ENCODE results near the gene MAGI2. TPM values are rescaled to one million over a fixed set of nuclear protein-coding genes. Genes with fewer than 3 reads are reported as not detected.

Gene MAGI2
- total and polyA plus RNA-seq, 2 experiments from 2014 or later = 10.4 to 26.4 TPM

DNA sequence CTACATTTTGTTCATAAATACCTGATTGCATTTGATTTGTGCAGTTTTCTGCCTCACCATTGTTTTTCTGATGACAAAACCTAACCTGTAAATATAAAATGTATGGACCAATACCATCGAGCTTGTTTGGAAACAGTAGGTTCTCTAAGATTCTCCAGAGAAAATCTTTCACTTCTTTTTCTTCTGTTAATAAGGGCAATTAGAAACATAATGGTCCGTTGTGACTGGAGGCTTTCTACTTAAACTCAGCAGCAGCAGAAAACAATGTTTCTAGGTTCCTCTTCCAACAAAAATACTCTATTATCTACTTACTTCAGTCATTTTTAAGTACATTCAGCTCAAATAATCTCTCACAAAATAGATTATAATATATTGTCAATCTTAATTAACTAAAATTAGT, 1053.4 kb downstream of the MAGI2 start:
- peaks cover 8% of the 10 kb centered on the region; the same call in 1 of the 3 replicates for H3K9me3 Mint-ChIP-seq
- TF ChIP-seq JUNB (IDR thresholded peaks at IDR 0.05; ENCODE audit: unreplicated experiment) (no peak), POLR2AphosphoS5 (IDR thresholded peaks at IDR 0.05; ENCODE audit: low read depth) (no peak), ZNF331 (CRISPR knock-in tag; IDR thresholded peaks at IDR 0.05; ENCODE audit: low read depth) (no peak), STAT1 (IDR thresholded peaks at IDR 0.05; ENCODE audit: unreplicated experiment) (no peak), EZH2phosphoT487 (IDR thresholded peaks at IDR 0.05; ENCODE audit: unreplicated experiment) (no peak), NANOG (IDR thresholded peaks at IDR 0.05; ENCODE audit: borderline replicate concordance) (peak; percentile 60; the same call in 1 of the 2 replicates), CREB1 (CRISPR knock-in tag; IDR thresholded peaks at IDR 0.05; ENCODE audit: low read depth) (no peak), ZNF114 (CRISPR knock-in tag; IDR thresholded peaks at IDR 0.05) (no peak)
- TF ChIP-seq, protein P1, sequence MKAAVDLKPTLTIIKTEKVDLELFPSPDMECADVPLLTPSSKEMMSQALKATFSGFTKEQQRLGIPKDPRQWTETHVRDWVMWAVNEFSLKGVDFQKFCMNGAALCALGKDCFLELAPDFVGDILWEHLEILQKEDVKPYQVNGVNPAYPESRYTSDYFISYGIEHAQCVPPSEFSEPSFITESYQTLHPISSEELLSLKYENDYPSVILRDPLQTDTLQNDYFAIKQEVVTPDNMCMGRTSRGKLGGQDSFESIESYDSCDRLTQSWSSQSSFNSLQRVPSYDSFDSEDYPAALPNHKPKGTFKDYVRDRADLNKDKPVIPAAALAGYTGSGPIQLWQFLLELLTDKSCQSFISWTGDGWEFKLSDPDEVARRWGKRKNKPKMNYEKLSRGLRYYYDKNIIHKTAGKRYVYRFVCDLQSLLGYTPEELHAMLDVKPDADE (IDR thresholded peaks at IDR 0.05) = no peak
- DNase-seq (ENCODE audit: low spot score) (peak; percentile 71), ATAC-seq (peak; percentile 75)
- H3K36me3 ChIP-seq (ENCODE audit: insufficient read depth) = no peaks in the 10 kb centered on the region
- H3K27me3 Mint-ChIP-seq (ENCODE audit: insufficient read depth, low read depth, poor library complexity) = peaks cover under 1% of the 10 kb centered on the region
- H3K4me3 Mint-ChIP-seq = peak overlapping the region; percentile 35; the same call in 1 of the 3 replicates
- peaks cover 53% of the 10 kb centered on the region for H3K4me1 ChIP-seq (ENCODE audit: insufficient read depth)
- H3K4me1 Mint-ChIP-seq = peaks cover 58% of the 10 kb centered on the region
- H3K27ac Mint-ChIP-seq = peak overlapping the region; percentile 91
- H3K27ac ChIP-seq (ENCODE audit: low read depth) = peak overlapping the region; percentile 86
- peaks cover 11% of the 10 kb centered on the region; the same call in 2 of the 3 replicates for H3K36me3 Mint-ChIP-seq (ENCODE audit: low read depth)
- H2AFZ ChIP-seq = no peak overlapping the region
- H3K4me3 ChIP-seq = peak overlapping the region; percentile 10; the same call in 1 of the 2 replicates
- no peaks in the 10 kb centered on the region for H3F3A ChIP-seq (replicated peaks; ENCODE audit: low read depth)
- H3K79me2 ChIP-seq (replicated peaks; ENCODE audit: insufficient read depth) = no peaks in the 10 kb centered on the region
- H3K4me2 ChIP-seq = peak overlapping the region; percentile 56
- 0 out of 2 replicates have a peak, but pooled peaks cover 9% of the 10 kb centered on the region for H3K27me3 ChIP-seq (ENCODE audit: insufficient read depth)
- H3K9me2 ChIP-seq (ENCODE audit: insufficient read depth) = no peaks in the 10 kb centered on the region
- H4K20me1 ChIP-seq (replicated peaks; ENCODE audit: insufficient read depth) = no peaks in the 10 kb centered on the region

DNA sequence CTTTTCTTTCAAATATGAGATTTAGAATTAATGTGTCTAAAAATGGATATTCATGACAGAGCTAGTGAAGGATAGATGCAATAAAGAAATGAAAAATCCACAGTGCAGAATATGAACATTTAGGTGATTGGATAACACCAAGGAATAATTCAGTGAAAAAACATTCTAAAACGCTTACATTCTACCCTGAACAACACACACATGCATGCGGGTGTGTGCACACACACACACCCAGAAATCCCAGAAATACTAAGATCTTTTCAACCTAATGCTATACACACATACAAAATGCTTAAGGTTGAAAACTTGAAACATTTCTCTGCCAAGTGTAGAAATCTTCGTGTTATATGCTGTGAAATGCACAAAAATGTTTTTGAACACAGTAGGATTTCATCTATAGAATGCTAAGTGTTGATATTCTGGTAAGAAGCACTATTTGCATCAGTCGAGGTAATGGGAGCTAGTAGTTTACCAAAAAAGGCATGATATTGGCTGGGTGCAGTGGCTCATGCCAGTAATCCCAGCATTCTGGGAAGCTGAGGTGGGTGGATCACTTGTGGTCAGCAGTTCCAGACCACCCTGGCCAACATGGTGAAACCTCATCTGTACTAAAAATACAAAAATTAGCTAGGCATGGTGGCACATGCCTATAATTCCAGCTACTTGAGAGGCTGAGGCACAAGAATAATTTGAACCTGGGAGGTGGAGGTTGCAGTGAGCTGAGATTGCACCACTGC, 1054.3 kb downstream of the MAGI2 start:
- Histone ChIP-seq H3K27me3 (ENCODE audit: insufficient read depth) (0 out of 2 replicates have a peak, but pooled peaks cover 9% of the 10 kb centered on the region), H3F3A (replicated peaks; ENCODE audit: low read depth) (no peaks in the 10 kb centered on the region), H3K9me2 (ENCODE audit: insufficient read depth) (no peaks in the 10 kb centered on the region), H3K4me3 (no peak overlapping the region), H3K79me2 (replicated peaks; ENCODE audit: insufficient read depth) (no peaks in the 10 kb centered on the region), H3K36me3 (ENCODE audit: insufficient read depth) (no peaks in the 10 kb centered on the region), H2AFZ (no peak overlapping the region), H3K27ac (ENCODE audit: low read depth) (peak overlapping the region; percentile 86; the same call in 1 of the 2 replicates), H3K4me1 (ENCODE audit: insufficient read depth) (peaks cover 59% of the 10 kb centered on the region), H3K4me2 (peak overlapping the region; percentile 56), H4K20me1 (replicated peaks; ENCODE audit: insufficient read depth) (no peaks in the 10 kb centered on the region)
- Mint-ChIP-seq H3K27me3 (ENCODE audit: insufficient read depth, low read depth, poor library complexity) (peaks cover 2% of the 10 kb centered on the region), H3K4me1 (peaks cover 67% of the 10 kb centered on the region), H3K36me3 (ENCODE audit: low read depth) (peaks cover 7% of the 10 kb centered on the region; the same call in 2 of the 3 replicates), H3K4me3 (no peak overlapping the region), H3K9me3 (peaks cover 5% of the 10 kb centered on the region; the same call in 1 of the 3 replicates), H3K27ac (peak overlapping the region; percentile 91)
- TF ChIP-seq ZNF331 (CRISPR knock-in tag; IDR thresholded peaks at IDR 0.05; ENCODE audit: low read depth) (no peak), EZH2 (IDR thresholded peaks at IDR 0.05; ENCODE audit: low read depth, unreplicated experiment) (no peak), NANOG (IDR thresholded peaks at IDR 0.05; ENCODE audit: borderline replicate concordance) (no peak), CREB1 (CRISPR knock-in tag; IDR thresholded peaks at IDR 0.05; ENCODE audit: low read depth) (no peak)
- TF ChIP-seq, protein P1 (IDR thresholded peaks at IDR 0.05) = no peak
- TF ChIP-seq, protein P2, sequence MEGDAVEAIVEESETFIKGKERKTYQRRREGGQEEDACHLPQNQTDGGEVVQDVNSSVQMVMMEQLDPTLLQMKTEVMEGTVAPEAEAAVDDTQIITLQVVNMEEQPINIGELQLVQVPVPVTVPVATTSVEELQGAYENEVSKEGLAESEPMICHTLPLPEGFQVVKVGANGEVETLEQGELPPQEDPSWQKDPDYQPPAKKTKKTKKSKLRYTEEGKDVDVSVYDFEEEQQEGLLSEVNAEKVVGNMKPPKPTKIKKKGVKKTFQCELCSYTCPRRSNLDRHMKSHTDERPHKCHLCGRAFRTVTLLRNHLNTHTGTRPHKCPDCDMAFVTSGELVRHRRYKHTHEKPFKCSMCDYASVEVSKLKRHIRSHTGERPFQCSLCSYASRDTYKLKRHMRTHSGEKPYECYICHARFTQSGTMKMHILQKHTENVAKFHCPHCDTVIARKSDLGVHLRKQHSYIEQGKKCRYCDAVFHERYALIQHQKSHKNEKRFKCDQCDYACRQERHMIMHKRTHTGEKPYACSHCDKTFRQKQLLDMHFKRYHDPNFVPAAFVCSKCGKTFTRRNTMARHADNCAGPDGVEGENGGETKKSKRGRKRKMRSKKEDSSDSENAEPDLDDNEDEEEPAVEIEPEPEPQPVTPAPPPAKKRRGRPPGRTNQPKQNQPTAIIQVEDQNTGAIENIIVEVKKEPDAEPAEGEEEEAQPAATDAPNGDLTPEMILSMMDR (conservative IDR thresholded peaks at IDR 0.05; ENCODE audit: low read depth in 2 of 2) = no peak
- peak; percentile 36 for ATAC-seq
- no peak for DNase-seq (ENCODE audit: low spot score)
